Activated naive CD8-positive, alpha-beta T cell treated with anti-CD3 and anti-CD28 coated beads for 36 hours (primary cell): ENCODE results near the gene RPS26. TPM values are rescaled to one million over a fixed set of nuclear protein-coding genes. Genes with fewer than 3 reads are reported as not detected.

Source experiments
- DNase-seq: peaks from one replicate; pipeline ENCODE4 v3.0.0; 2021
- H3K27ac Mint-ChIP-seq: one replicate; pipeline ENCODE4 v1.8.0; 2022; ENCODE audit warnings: mild to moderate bottlenecking, moderate library complexity, mixed read lengths
- H3K27me3 Mint-ChIP-seq: one replicate; pipeline ENCODE4 v1.8.0; 2022; ENCODE audit warnings: mild to moderate bottlenecking, mixed read lengths
- H3K36me3 Mint-ChIP-seq: one replicate; pipeline ENCODE4 v1.8.0; 2021; ENCODE audit warnings: mild to moderate bottlenecking, mixed read lengths
- H3K4me1 Mint-ChIP-seq: one replicate; pipeline ENCODE4 v1.8.0; 2021; ENCODE audit warnings: mixed read lengths
- H3K4me3 Mint-ChIP-seq: one replicate; pipeline ENCODE4 v1.8.0; 2022; ENCODE audit warnings: mild to moderate bottlenecking, moderate library complexity, mixed read lengths
- H3K9me3 Mint-ChIP-seq: one replicate; pipeline ENCODE4 v1.8.0; 2022; ENCODE audit warnings: mixed read lengths
- total RNA-seq, 2 experiments: library from RNA; stranded (reverse); gene quantifications; one replicate each; pipeline ENCODE4 v1.2.3, GENCODE V29; 2021

The RPS26 gene
- total RNA-seq, 2 experiments from 2014 or later = 45.1 to 47.7 TPM

DNA sequence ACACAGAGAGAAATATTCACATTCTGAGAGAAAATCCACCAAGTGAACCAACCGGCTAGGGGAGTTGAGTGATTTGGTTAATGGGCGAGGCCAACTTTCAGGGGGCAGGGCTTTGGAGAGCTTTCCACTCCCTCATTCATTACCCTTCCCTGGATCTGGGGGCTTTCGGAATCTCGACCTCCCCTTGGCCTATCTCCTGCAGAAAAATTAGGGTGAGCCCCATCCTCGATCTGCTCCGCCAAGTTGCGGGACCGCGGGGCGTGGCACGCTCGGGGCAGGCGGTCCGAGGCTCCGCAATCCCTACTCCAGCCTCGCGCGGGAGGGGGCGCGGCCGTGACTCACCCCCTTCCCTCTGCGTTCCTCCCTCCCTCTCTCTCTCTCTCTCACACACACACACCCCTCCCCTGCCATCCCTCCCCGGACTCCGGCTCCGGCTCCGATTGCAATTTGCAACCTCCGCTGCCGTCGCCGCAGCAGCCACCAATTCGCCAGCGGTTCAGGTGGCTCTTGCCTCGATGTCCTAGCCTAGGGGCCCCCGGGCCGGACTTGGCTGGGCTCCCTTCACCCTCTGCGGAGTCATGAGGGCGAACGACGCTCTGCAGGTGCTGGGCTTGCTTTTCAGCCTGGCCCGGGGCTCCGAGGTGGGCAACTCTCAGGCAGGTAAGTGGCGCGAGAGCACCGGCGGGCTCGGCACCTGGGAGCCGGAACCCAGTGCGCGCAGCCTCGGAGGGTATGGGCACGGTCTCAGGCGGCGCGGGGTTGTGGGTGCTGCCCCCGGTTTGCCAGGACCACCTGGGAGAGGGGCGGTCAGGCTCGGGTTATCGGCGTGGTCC lies 38.2 kb downstream of the RPS26 start, which contains the start of gene ERBB3:
TSS of gene ERBB3 (plus strand) at position 443 of the 833 bp plus-strand sequence. CDS start at position 579, 136 bp downstream.
- peak within 1 kb of the TSS; percentile 34 for H3K27ac Mint-ChIP-seq
- no peaks in the 10 kb centered on the region for H3K36me3 Mint-ChIP-seq
- H3K4me3 Mint-ChIP-seq = peak within 1 kb of the TSS; percentile 78
- peaks cover 10% of the 10 kb centered on the region for H3K4me1 Mint-ChIP-seq
- peak; percentile 73 for DNase-seq
- peaks cover 14% of the 10 kb centered on the region for H3K27me3 Mint-ChIP-seq
- no peaks in the 10 kb centered on the region for H3K9me3 Mint-ChIP-seq

GRCh38 chr12:56080556-56081138 lies 38.9 kb downstream of the RPS26 start:
- no peaks in the 10 kb centered on the region for H3K36me3 Mint-ChIP-seq
- peak overlapping the region; percentile 78 for H3K4me3 Mint-ChIP-seq
- no peak overlapping the region for H3K27ac Mint-ChIP-seq
- peaks cover 14% of the 10 kb centered on the region for H3K27me3 Mint-ChIP-seq
- no peak for DNase-seq
- H3K9me3 Mint-ChIP-seq = no peaks in the 10 kb centered on the region
- peaks cover 10% of the 10 kb centered on the region for H3K4me1 Mint-ChIP-seq

- H3K27ac Mint-ChIP-seq = no peak overlapping the region
- no peaks in the 10 kb centered on the region for H3K9me3 Mint-ChIP-seq
- H3K27me3 Mint-ChIP-seq = peaks cover 14% of the 10 kb centered on the region
- DNase-seq = no peak
- peaks cover 10% of the 10 kb centered on the region for H3K4me1 Mint-ChIP-seq
- H3K4me3 Mint-ChIP-seq = no peak overlapping the region
- H3K36me3 Mint-ChIP-seq = no peaks in the 10 kb centered on the region
These were observed 40.0 kb downstream of the RPS26 start for GRCh38 chr12:56081393-56082347.

GRCh38 chr12:56082382-56082781 lies 40.7 kb downstream of the RPS26 start:
- Mint-ChIP-seq H3K27me3 (peaks cover 14% of the 10 kb centered on the region), H3K9me3 (no peaks in the 10 kb centered on the region), H3K4me1 (peaks cover 10% of the 10 kb centered on the region), H3K27ac (no peak overlapping the region), H3K36me3 (no peaks in the 10 kb centered on the region), H3K4me3 (no peak overlapping the region)
- no peak for DNase-seq

GRCh38 chr12:56082967-56083366 lies 41.2 kb downstream of the RPS26 start:
- Mint-ChIP-seq H3K4me3 (no peak overlapping the region), H3K36me3 (no peaks in the 10 kb centered on the region), H3K9me3 (no peaks in the 10 kb centered on the region), H3K27me3 (peaks cover 14% of the 10 kb centered on the region), H3K27ac (no peak overlapping the region), H3K4me1 (peaks cover 10% of the 10 kb centered on the region)
- no peak for DNase-seq

GRCh38 chr12:56084958-56085543 lies 43.3 kb downstream of the RPS26 start:
- no peak overlapping the region for H3K27ac Mint-ChIP-seq
- peaks cover 4% of the 10 kb centered on the region for H3K4me1 Mint-ChIP-seq
- H3K9me3 Mint-ChIP-seq = no peaks in the 10 kb centered on the region
- peaks cover 14% of the 10 kb centered on the region for H3K27me3 Mint-ChIP-seq
- no peak overlapping the region for H3K4me3 Mint-ChIP-seq
- no peaks in the 10 kb centered on the region for H3K36me3 Mint-ChIP-seq
- peak; percentile 26 for DNase-seq

DNA sequence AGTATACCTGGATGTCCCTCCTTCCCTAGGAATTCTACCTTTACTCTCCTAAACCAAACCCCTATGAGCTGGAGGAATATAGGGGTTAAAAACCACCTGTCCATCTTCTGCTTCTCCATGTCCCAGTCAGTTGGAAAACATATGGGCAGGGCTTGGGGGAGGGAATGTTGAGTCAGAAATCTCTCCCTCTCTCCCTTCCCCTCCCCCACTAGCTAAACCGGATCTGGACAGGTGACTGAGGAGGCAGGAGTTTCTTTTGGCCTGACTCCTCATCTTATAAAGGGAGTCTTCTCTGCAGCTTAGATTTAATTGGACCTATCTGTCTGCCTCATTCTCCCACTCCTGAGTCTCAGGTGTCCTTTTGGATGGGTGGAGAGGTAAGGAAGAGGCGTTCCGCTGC lies 44.4 kb downstream of the RPS26 start:
- Mint-ChIP-seq H3K9me3 (no peaks in the 10 kb centered on the region), H3K36me3 (no peaks in the 10 kb centered on the region), H3K27me3 (peaks cover 9% of the 10 kb centered on the region), H3K27ac (no peak overlapping the region), H3K4me1 (no peaks in the 10 kb centered on the region), H3K4me3 (no peak overlapping the region)
- DNase-seq = no peak

- Mint-ChIP-seq H3K4me3 (no peak overlapping the region), H3K27me3 (peaks cover 4% of the 10 kb centered on the region), H3K36me3 (no peaks in the 10 kb centered on the region), H3K9me3 (no peaks in the 10 kb centered on the region), H3K27ac (no peak overlapping the region), H3K4me1 (no peaks in the 10 kb centered on the region)
- DNase-seq = no peak
These were observed 44.9 kb downstream of the RPS26 start for GRCh38 chr12:56086608-56087007.

DNA sequence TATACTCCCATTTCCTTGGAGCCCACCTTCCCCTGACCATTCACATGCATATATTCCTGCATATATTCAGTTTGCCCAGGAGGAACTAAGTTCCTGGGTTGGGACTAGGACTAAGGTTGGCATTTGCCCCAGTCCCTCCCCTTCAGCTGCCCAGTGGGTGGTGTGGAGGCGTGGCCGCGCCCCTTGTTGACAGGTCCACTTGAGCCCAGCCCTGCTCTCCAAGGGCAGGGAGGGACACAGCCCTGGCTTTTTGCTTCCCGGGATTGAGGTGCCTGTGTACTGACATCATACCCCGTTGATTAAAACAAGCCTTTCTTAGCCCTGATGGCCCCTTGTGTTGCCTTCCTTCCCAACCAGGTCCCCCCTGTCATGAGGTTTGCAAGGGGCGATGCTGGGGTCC lies 45.5 kb downstream of the RPS26 start:
- H3K9me3 Mint-ChIP-seq = no peaks in the 10 kb centered on the region
- no peaks in the 10 kb centered on the region for H3K27me3 Mint-ChIP-seq
- H3K36me3 Mint-ChIP-seq = no peaks in the 10 kb centered on the region
- H3K27ac Mint-ChIP-seq = no peak overlapping the region
- H3K4me1 Mint-ChIP-seq = no peaks in the 10 kb centered on the region
- no peak for DNase-seq
- H3K4me3 Mint-ChIP-seq = no peak overlapping the region

Other genes with a start within 250 kb of the RPS26 start
- 100 to 1,000 TPM in 1 of 2 experiments, 10 to 100 TPM in 1; 99.6 to 104 TPM for gene SARNP, start 224.2 kb upstream of the RPS26 start, total RNA-seq
- 10 to 100 TPM; 29.8 to 32.4 TPM for gene ORMDL2, start 223.9 kb upstream of the RPS26 start, total RNA-seq
- gene DNAJC14, start 212.3 kb upstream of the RPS26 start, total RNA-seq = 10 to 100 TPM; 33.1 to 35.5 TPM
- not detected for gene MMP19, start 199.0 kb upstream of the RPS26 start, total RNA-seq
- gene PYM1, start 114.0 kb upstream of the RPS26 start, total RNA-seq = 10 to 100 TPM; 33.3 to 34.9 TPM
- 100 to 1,000 TPM; 236 TPM for gene DGKA, start 110.8 kb upstream of the RPS26 start, total RNA-seq
- gene PMEL, start 75.9 kb upstream of the RPS26 start, total RNA-seq = under 1 TPM; 0.25 to 0.28 TPM
- 100 to 1,000 TPM; 111 to 120 TPM for gene CDK2, start 75.1 kb upstream of the RPS26 start, total RNA-seq
- gene RAB5B, start 67.8 kb upstream of the RPS26 start, total RNA-seq = 10 to 100 TPM; 24.5 to 25.3 TPM
- 1 to 10 TPM; 4.6 to 4.9 TPM for gene SUOX, start 44.6 kb upstream of the RPS26 start, total RNA-seq
- gene IKZF4, start 20.9 kb upstream of the RPS26 start, total RNA-seq = 10 to 100 TPM; 22.5 to 22.9 TPM
- gene ERBB3, start 38.2 kb downstream of the RPS26 start, total RNA-seq = under 1 TPM; 0.82 to 0.97 TPM
- 100 to 1,000 TPM; 552 to 588 TPM for gene PA2G4, start 62.6 kb downstream of the RPS26 start, total RNA-seq
- gene RPL41, start 74.7 kb downstream of the RPS26 start, total RNA-seq = 1,000 to 10,000 TPM; 5,444 to 5,630 TPM
- 1 to 10 TPM; 6.9 to 7.2 TPM for gene ZC3H10, start 76.3 kb downstream of the RPS26 start, total RNA-seq
- 100 to 1,000 TPM; 153 to 155 TPM for gene ESYT1, start 86.3 kb downstream of the RPS26 start, total RNA-seq
- gene MYL6B, start 110.7 kb downstream of the RPS26 start, total RNA-seq = 10 to 100 TPM; 67.9 to 76.2 TPM
- gene MYL6, start 116.4 kb downstream of the RPS26 start, total RNA-seq = 100 to 1,000 TPM; 751 to 777 TPM
- 10 to 100 TPM; 78.5 to 92.6 TPM for gene SMARCC2, start 147.6 kb downstream of the RPS26 start, total RNA-seq
- 10 to 100 TPM; 26.4 to 31.2 TPM for gene RNF41, start 180.0 kb downstream of the RPS26 start, total RNA-seq
- gene NABP2, start 182.4 kb downstream of the RPS26 start, total RNA-seq = 10 to 100 TPM; 81.2 to 84.5 TPM
- under 1 TPM; 0.44 to 0.49 TPM for gene SLC39A5, start 188.1 kb downstream of the RPS26 start, total RNA-seq
- gene ANKRD52, start 216.5 kb downstream of the RPS26 start, total RNA-seq = 10 to 100 TPM; 41.9 to 47.0 TPM
- 10 to 100 TPM in 1 of 2 experiments, 1 to 10 TPM in 1; 9.5 to 10.6 TPM for gene COQ10A, start 225.0 kb downstream of the RPS26 start, total RNA-seq